Endothelial cell of umbilical vein (primary cell): ENCODE results near the gene KLHL1.

Experiments used
- EZH2 ChIP-seq: IDR thresholded peaks from 2 replicates; pipeline ENCODE4 v1.6.1; 2012; ENCODE audit warnings: borderline replicate concordance, low read depth, mild to moderate bottlenecking, moderate library complexity, low read length, inconsistent platforms; ENCODE audit not compliant: severe bottlenecking
- FOS ChIP-seq: IDR thresholded peaks from 2 replicates; pipeline ENCODE4 v1.6.1; 2011; ENCODE audit warnings: mild to moderate bottlenecking, low read length, moderate library complexity, borderline replicate concordance; ENCODE audit not compliant: insufficient read depth
- GATA2 ChIP-seq: IDR thresholded peaks from 2 replicates; pipeline ENCODE4 v1.7.0; 2011; ENCODE audit warnings: low read depth, mild to moderate bottlenecking, moderate library complexity, mixed read lengths, low read length; ENCODE audit not compliant: insufficient read length, insufficient read depth
- JUN ChIP-seq: IDR thresholded peaks from 2 replicates; pipeline ENCODE4 v1.6.1; 2011; ENCODE audit warnings: borderline replicate concordance, low read depth; ENCODE audit not compliant: insufficient read length, insufficient read depth
- MYC ChIP-seq: IDR thresholded peaks from one replicate; pipeline ENCODE4 v1.6.1; 2011; ENCODE audit warnings: mild to moderate bottlenecking, low read depth, low read length
- POLR2A ChIP-seq: IDR thresholded peaks from 2 replicates; pipeline ENCODE4 v1.6.1; 2012; ENCODE audit warnings: low read depth, mild to moderate bottlenecking, control low read depth, low read length
- POLR2AphosphoS5 ChIP-seq: IDR thresholded peaks from 2 replicates; pipeline ENCODE4 v1.6.1; 2012; ENCODE audit warnings: low read depth, mild to moderate bottlenecking, control low read depth, low read length, moderate library complexity; ENCODE audit not compliant: insufficient read depth
- TF ChIP-seq, protein P1 (sequence below), 2 donors: IDR thresholded peaks; 1 replicate in 1 of 2; 2 replicates in 1 of 2; pipeline ENCODE4 v1.5.1; 2011; ENCODE audit warnings: low read length in 2 of 2, mild to moderate bottlenecking in 2 of 2, moderate library complexity in 2 of 2, control low read depth in 1 of 2, inconsistent platforms in 1 of 2, low read depth in 1 of 2; ENCODE audit not compliant: insufficient read depth in 1 of 2; ENCODE audit errors: extremely low read depth in 1 of 2
- TF ChIP-seq, protein P2 (sequence below): IDR thresholded peaks from 2 replicates; pipeline ENCODE4 v1.6.1; 2011; ENCODE audit not compliant: insufficient read depth, insufficient read length

DNA sequence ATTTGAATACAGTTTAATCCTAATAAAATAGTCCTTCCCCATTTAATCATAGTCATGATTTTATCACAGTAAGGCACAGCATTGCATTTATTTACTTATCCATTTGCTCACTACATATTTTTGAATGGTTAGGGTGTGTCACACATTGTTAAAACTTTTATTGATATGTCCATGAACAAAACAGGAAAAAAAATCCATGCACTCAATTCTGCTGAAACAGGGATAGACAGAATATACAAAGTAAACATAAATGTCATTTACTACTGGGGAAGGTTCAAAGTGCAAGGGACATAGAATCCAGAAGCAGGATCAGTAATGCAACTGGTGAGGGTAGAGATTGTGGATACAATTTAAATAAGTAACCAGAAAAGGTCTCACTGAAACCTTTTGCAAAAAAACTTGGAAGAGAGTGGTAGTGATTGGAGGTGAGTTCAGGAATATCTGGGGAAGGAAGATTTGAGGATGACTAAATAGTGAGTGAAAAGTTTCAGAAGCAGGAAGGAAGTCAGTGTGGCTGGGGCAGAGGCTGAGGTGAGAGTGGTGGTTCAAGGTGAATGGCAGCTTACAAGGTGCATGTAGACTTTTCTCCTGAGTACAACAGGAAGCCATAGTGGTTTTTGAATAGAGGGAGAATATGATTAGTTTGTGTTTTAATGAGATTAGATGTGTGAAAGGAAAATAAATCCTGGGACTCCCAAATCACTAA, 387.8 kb downstream of the KLHL1 start:
- TF ChIP-seq, protein P1, sequence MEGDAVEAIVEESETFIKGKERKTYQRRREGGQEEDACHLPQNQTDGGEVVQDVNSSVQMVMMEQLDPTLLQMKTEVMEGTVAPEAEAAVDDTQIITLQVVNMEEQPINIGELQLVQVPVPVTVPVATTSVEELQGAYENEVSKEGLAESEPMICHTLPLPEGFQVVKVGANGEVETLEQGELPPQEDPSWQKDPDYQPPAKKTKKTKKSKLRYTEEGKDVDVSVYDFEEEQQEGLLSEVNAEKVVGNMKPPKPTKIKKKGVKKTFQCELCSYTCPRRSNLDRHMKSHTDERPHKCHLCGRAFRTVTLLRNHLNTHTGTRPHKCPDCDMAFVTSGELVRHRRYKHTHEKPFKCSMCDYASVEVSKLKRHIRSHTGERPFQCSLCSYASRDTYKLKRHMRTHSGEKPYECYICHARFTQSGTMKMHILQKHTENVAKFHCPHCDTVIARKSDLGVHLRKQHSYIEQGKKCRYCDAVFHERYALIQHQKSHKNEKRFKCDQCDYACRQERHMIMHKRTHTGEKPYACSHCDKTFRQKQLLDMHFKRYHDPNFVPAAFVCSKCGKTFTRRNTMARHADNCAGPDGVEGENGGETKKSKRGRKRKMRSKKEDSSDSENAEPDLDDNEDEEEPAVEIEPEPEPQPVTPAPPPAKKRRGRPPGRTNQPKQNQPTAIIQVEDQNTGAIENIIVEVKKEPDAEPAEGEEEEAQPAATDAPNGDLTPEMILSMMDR (IDR thresholded peaks at IDR 0.05; ENCODE audit: extremely low read depth in 1 of 2, insufficient read depth in 1 of 2, low read depth in 1 of 2, low read length in 2 of 2): no peak
- TF ChIP-seq POLR2A: no peak
- no peak for TF ChIP-seq POLR2AphosphoS5
- TF ChIP-seq MYC: no peak
- no peak for TF ChIP-seq EZH2
- TF ChIP-seq, protein P2, sequence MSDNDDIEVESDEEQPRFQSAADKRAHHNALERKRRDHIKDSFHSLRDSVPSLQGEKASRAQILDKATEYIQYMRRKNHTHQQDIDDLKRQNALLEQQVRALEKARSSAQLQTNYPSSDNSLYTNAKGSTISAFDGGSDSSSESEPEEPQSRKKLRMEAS: no peak
- no peak for TF ChIP-seq JUN
- no peak for TF ChIP-seq FOS
- no peak for TF ChIP-seq GATA2
